GM23248 (cell line): Measurements from ENCODE around the gene EPN2. TPM values are rescaled to one million over a fixed set of nuclear protein-coding genes. Genes with fewer than 3 reads are reported as not detected.
"Not testable (repeated sequence)": the region's sequence is repeated elsewhere in the genome, so short reads cannot be mapped to it uniquely, and the experiment has no call there.

Experiments
- DNase-seq: peaks from one replicate; pipeline ENCODE4 v3.0.0-alpha.2; 2015
- H2AFZ ChIP-seq: fragments of 200-600 bp; sonication (generic); 2 replicates; pipeline ENCODE4 v1.6.1; 2016; ENCODE audit warnings: antibody characterized with exemption
- H3F3A ChIP-seq: fragments of 200-600 bp; sonication (generic); 2 replicates; pipeline ENCODE4 v1.6.1; 2016; ENCODE audit warnings: mild to moderate bottlenecking, antibody characterized with exemption, mixed run types; ENCODE audit not compliant: insufficient read depth
- H3K27ac ChIP-seq: fragments of 200-600 bp; sonication (generic); 2 replicates; pipeline ENCODE4 v1.5.1; 2016; ENCODE audit warnings: mild to moderate bottlenecking
- H3K27me3 ChIP-seq: fragments of 200-600 bp; sonication (generic); replicated peaks from 2 replicates; pipeline ENCODE4 v1.6.1; 2016; ENCODE audit warnings: mild to moderate bottlenecking; ENCODE audit not compliant: insufficient read depth
- H3K36me3 ChIP-seq: fragments of 200-600 bp; sonication (generic); 2 replicates; pipeline ENCODE4 v1.6.1; 2016; ENCODE audit warnings: low read depth, mild to moderate bottlenecking
- H3K4me1 ChIP-seq: fragments of 200-600 bp; sonication (generic); 2 replicates; pipeline ENCODE4 v1.6.1; 2016; ENCODE audit warnings: mild to moderate bottlenecking; ENCODE audit not compliant: insufficient read depth
- H3K4me2 ChIP-seq: fragments of 200-600 bp; sonication (generic); one replicate; pipeline ENCODE4 v1.6.1; 2016; ENCODE audit warnings: mild to moderate bottlenecking; ENCODE audit not compliant: unreplicated experiment
- H3K4me3 ChIP-seq: fragments of 200-600 bp; sonication (generic); 2 replicates; pipeline ENCODE4 v1.5.1; 2016; ENCODE audit warnings: mild to moderate bottlenecking
- H3K79me2 ChIP-seq: fragments of 200-600 bp; sonication (generic); 2 replicates; pipeline ENCODE4 v1.6.1; 2016; ENCODE audit warnings: mild to moderate bottlenecking; ENCODE audit not compliant: insufficient read depth
- H3K9ac ChIP-seq: fragments of 200-600 bp; sonication (generic); 2 replicates; pipeline ENCODE4 v1.6.1; 2016; ENCODE audit warnings: mild to moderate bottlenecking
- H3K9me2 ChIP-seq: fragments of 200-600 bp; sonication (generic); 2 replicates; pipeline ENCODE4 v1.6.1; 2016; ENCODE audit warnings: mixed run types, mild to moderate bottlenecking, moderate library complexity; ENCODE audit not compliant: insufficient read depth
- H3K9me3 ChIP-seq: fragments of 200-600 bp; sonication (generic); one replicate; pipeline ENCODE4 v1.6.1; 2017; ENCODE audit warnings: low read depth
- H4K20me1 ChIP-seq: fragments of 200-600 bp; sonication (generic); 2 replicates; pipeline ENCODE4 v1.6.0; 2016; ENCODE audit not compliant: insufficient read depth
- EZH2 ChIP-seq: fragments of 200-600 bp; sonication (generic); IDR thresholded peaks from 2 replicates; pipeline ENCODE4 v1.6.1; 2018; ENCODE audit warnings: antibody characterized with exemption, mild to moderate bottlenecking; ENCODE audit not compliant: insufficient read depth, poor library complexity, severe bottlenecking
- EZH2phosphoT487 ChIP-seq: fragments of 200-600 bp; sonication (generic); IDR thresholded peaks from 2 replicates; pipeline ENCODE4 v1.6.1; 2018; ENCODE audit warnings: antibody characterized with exemption, moderate library complexity, mild to moderate bottlenecking, low read depth; ENCODE audit not compliant: insufficient read depth
- WGBS, 2 experiments: methylation state at CpG; one replicate each; pipeline ENCODE4 v1.1.6; 2015 to 2017; ENCODE audit warnings: low lambda C conversion rate in 2 of 2, low coverage in 1 of 2; ENCODE audit errors: missing lambda C conversion rate in 2 of 2; 5-methylcytosine and 5-hydroxymethylcytosine counted together
- in situ Hi-C: fragments of 300-500 bp; cut with MboI; formaldehyde crosslinking; loops from 2 replicates; pipeline ENCODE4 v1.15.0; 2020
- polyA plus RNA-seq: library from polyadenylated mRNA; unstranded; fragments of >200 nt; fragmentation: Nextera tagmentation; extraction: Ambion mirVana; gene quantifications from 2 replicates; pipeline ENCODE4 v1.2.1, GENCODE V29; 2016
- total RNA-seq: library from RNA; depleted of rRNA; stranded (reverse); fragments of >200 nt; shearing (Covaris generic); gene quantifications from 2 replicates; pipeline ENCODE4 v1.2.3, GENCODE V29; 2014

Gene EPN2
- total and polyA plus RNA-seq, 2 experiments from 2014 or later, result 25.3 to 54.0 TPM

- 88% methylated on average over 9 of the region's 9 CpGs for WGBS, 2 experiments
- H3K27me3 ChIP-seq, result no peaks in the 10 kb centered on the region
- no peak overlapping the region for H3K9ac ChIP-seq
- in situ Hi-C loops, result no loop called here
- no peak overlapping the region for H3K4me2 ChIP-seq
- H3K4me3 ChIP-seq, result no peak overlapping the region
- H4K20me1 ChIP-seq, result no peaks in the 10 kb centered on the region
- no peaks in the 10 kb centered on the region for H3K9me3 ChIP-seq
- H3K36me3 ChIP-seq, result no peaks in the 10 kb centered on the region
- peaks cover 23% of the 10 kb centered on the region for H3F3A ChIP-seq
- DNase-seq, result no peak
- no peak overlapping the region for H2AFZ ChIP-seq
- H3K79me2 ChIP-seq, result no peaks in the 10 kb centered on the region
- H3K4me1 ChIP-seq, result peaks cover 21% of the 10 kb centered on the region
- no peaks in the 10 kb centered on the region for H3K9me2 ChIP-seq
- TF ChIP-seq EZH2phosphoT487 (no peak), EZH2 (no peak)
- no peak overlapping the region for H3K27ac ChIP-seq
Measured at GRCh38 chr17:19348081-19348650, 111.0 kb downstream of the EPN2 start.

DNA sequence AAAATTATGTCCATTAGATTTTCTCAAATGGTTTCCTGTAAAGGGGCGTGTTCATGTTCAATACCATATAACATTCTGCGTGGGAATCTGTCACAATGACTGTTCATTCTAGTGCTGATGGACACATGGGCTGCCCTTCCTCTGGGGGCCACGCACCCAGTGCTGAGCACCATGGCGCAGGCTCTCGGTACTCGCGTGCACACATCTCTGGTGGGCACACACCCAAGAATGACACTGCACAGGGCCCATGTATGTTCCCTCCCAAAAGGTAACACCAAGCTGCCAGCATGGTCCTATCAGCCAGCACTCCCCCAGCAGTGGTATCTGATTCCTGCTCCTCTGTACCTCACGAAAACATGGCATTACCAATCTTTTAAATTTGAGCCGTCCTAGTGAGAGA lies 111.6 kb downstream of the EPN2 start:
- Histone ChIP-seq H2AFZ (no peak overlapping the region), H3K27me3 (no peaks in the 10 kb centered on the region), H4K20me1 (no peaks in the 10 kb centered on the region), H3K9me2 (no peaks in the 10 kb centered on the region), H3K9me3 (no peaks in the 10 kb centered on the region), H3F3A (peaks cover 23% of the 10 kb centered on the region), H3K36me3 (no peaks in the 10 kb centered on the region), H3K27ac (no peak overlapping the region), H3K4me2 (no peak overlapping the region), H3K4me3 (no peak overlapping the region), H3K4me1 (peaks cover 21% of the 10 kb centered on the region), H3K9ac (no peak overlapping the region), H3K79me2 (no peaks in the 10 kb centered on the region)
- 92 to 97% methylated on average over 9 of the region's 9 CpGs for WGBS, 2 experiments
- in situ Hi-C loops, result no loop called here
- no peak for DNase-seq
- no peak for TF ChIP-seq EZH2phosphoT487
- no peak for TF ChIP-seq EZH2

GRCh38 chr17:19353401-19353800 lies 116.2 kb downstream of the EPN2 start:
- not testable (repeated sequence) for H3K9ac ChIP-seq, H2AFZ ChIP-seq, H3K4me1 ChIP-seq, H3K4me2 ChIP-seq, H4K20me1 ChIP-seq, H3K4me3 ChIP-seq, H3K36me3 ChIP-seq, H3K27ac ChIP-seq, H3K9me3 ChIP-seq, DNase-seq, H3K79me2 ChIP-seq, H3K9me2 ChIP-seq, H3K27me3 ChIP-seq
- peaks cover 18% of the 10 kb centered on the region for H3F3A ChIP-seq
- in situ Hi-C loops, result loop anchor here (25.0 kb wide), 1 partner anchor 309 kb away; no protein-coding TSS in a partner anchor
- 82 to 88% methylated on average over 11 of the region's 11 CpGs for WGBS, 2 experiments

DNA sequence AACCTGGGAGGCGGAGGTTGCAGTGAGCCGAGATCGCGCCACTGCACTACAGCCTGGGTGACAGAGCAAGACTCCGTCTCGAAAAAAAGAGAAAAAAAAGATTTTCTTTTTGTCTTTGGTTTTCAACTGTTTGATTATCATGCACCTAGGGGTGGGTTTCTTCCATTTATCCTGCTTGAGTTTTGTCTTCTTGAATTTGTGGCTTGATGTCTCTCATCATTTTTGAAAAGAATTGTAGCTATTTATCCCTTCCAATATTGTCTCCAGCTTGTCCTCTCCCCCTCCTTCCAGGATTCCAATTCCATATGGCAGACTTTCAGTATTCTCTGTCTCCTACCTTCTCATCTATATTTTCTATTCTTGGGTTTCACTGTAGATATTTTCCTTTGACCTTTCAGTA lies 117.6 kb downstream of the EPN2 start:
- H3K36me3 ChIP-seq, result no peaks in the 10 kb centered on the region
- in situ Hi-C loops, result loop anchor here (25.0 kb wide), 1 partner anchor 308 kb away; no protein-coding TSS in a partner anchor
- 78 to 80% methylated on average over 6 of the region's 6 CpGs for WGBS, 2 experiments
- peak overlapping the region; percentile 15; the same call in 1 of the 2 replicates for H3K27ac ChIP-seq
- no peaks in the 10 kb centered on the region for H3K27me3 ChIP-seq
- no peak overlapping the region for H2AFZ ChIP-seq
- H3K4me3 ChIP-seq, result no peak overlapping the region
- no peaks in the 10 kb centered on the region for H4K20me1 ChIP-seq
- H3K9ac ChIP-seq, result no peak overlapping the region
- H3K4me2 ChIP-seq, result no peak overlapping the region
- H3K4me1 ChIP-seq, result peaks cover 10% of the 10 kb centered on the region
- DNase-seq, result no peak
- no peak for TF ChIP-seq EZH2
- TF ChIP-seq EZH2phosphoT487, result no peak
- H3K9me2 ChIP-seq, result no peaks in the 10 kb centered on the region
- H3K79me2 ChIP-seq, result no peaks in the 10 kb centered on the region
- peaks cover 18% of the 10 kb centered on the region for H3F3A ChIP-seq
- no peaks in the 10 kb centered on the region for H3K9me3 ChIP-seq

DNA sequence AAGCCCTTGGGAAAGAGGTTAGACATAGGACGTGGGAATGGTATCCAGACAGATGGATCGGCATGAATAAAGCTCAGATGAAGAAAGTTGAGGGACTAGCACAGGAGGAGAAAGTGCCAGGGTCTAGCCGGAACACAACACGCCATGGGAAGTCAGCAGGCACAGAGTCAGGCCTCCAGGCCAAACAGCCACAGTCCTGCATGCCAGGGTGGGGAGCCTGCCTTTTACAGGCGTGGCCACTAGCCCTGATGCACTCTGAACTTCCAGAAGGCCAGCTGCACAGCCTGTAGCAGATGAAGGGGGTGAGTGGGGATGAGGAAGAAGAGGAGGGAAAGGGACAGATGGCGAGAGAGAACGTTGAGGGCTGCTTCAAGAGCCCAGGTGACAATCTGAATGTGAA lies 120.2 kb downstream of the EPN2 start:
- TF ChIP-seq EZH2phosphoT487 (no peak), EZH2 (no peak)
- Histone ChIP-seq H3K27me3 (no peaks in the 10 kb centered on the region), H3F3A (peaks cover 18% of the 10 kb centered on the region), H3K79me2 (no peaks in the 10 kb centered on the region), H3K4me2 (no peak overlapping the region), H3K36me3 (no peaks in the 10 kb centered on the region), H3K9me3 (no peaks in the 10 kb centered on the region), H3K27ac (no peak overlapping the region), H3K4me1 (peaks cover 13% of the 10 kb centered on the region), H3K4me3 (no peak overlapping the region), H3K9ac (no peak overlapping the region), H2AFZ (no peak overlapping the region), H4K20me1 (no peaks in the 10 kb centered on the region), H3K9me2 (no peaks in the 10 kb centered on the region)
- WGBS, 2 experiments, result 94 to 96% methylated on average over 7 of the region's 7 CpGs
- no peak for DNase-seq
- in situ Hi-C loops, result loop anchor here (25.0 kb wide), 1 partner anchor 305 kb away; no protein-coding TSS in a partner anchor
